ENCODE results near the gene JMJD6. TPM values are rescaled to one million over a fixed set of nuclear protein-coding genes. Genes with fewer than 3 reads are reported as not detected.

JMJD6 gene
- polyA plus RNA-seq, 1 experiment: 17.2 TPM

- peak; percentile 93 for DNase-seq (ENCODE audit: low read depth)
- H3K36me3 ChIP-seq (ENCODE audit: control insufficient read depth, insufficient read depth, low read length): peaks cover 9% of the 10 kb centered on the region
- ChIA-PET CTCF (interaction anchor here (0.7 to 2.7 kb wide), 4 partner anchors 7 to 28 kb away, joined by 4 to 18 read pairs (median 6); no protein-coding TSS in a partner anchor), POLR2A (interaction anchor here (0.6 to 1.2 kb wide), 4 partner anchors 8 to 401 kb away, joined by 3 to 6 read pairs (median 4); no protein-coding TSS in a partner anchor)
- TF ChIP-seq, protein P1, sequence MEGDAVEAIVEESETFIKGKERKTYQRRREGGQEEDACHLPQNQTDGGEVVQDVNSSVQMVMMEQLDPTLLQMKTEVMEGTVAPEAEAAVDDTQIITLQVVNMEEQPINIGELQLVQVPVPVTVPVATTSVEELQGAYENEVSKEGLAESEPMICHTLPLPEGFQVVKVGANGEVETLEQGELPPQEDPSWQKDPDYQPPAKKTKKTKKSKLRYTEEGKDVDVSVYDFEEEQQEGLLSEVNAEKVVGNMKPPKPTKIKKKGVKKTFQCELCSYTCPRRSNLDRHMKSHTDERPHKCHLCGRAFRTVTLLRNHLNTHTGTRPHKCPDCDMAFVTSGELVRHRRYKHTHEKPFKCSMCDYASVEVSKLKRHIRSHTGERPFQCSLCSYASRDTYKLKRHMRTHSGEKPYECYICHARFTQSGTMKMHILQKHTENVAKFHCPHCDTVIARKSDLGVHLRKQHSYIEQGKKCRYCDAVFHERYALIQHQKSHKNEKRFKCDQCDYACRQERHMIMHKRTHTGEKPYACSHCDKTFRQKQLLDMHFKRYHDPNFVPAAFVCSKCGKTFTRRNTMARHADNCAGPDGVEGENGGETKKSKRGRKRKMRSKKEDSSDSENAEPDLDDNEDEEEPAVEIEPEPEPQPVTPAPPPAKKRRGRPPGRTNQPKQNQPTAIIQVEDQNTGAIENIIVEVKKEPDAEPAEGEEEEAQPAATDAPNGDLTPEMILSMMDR (IDR thresholded peaks at IDR 0.05; ENCODE audit: insufficient read depth, low read depth, low read length): no peak
- H3K27me3 ChIP-seq (ENCODE audit: control insufficient read depth, insufficient read depth, low read length): no peaks in the 10 kb centered on the region
- peak overlapping the region; percentile 84 for H3K4me3 ChIP-seq (ENCODE audit: low read depth, low read length)
These were observed 17.1 kb downstream of the JMJD6 start for GRCh38 chr17:76709077-76709950.

DNA sequence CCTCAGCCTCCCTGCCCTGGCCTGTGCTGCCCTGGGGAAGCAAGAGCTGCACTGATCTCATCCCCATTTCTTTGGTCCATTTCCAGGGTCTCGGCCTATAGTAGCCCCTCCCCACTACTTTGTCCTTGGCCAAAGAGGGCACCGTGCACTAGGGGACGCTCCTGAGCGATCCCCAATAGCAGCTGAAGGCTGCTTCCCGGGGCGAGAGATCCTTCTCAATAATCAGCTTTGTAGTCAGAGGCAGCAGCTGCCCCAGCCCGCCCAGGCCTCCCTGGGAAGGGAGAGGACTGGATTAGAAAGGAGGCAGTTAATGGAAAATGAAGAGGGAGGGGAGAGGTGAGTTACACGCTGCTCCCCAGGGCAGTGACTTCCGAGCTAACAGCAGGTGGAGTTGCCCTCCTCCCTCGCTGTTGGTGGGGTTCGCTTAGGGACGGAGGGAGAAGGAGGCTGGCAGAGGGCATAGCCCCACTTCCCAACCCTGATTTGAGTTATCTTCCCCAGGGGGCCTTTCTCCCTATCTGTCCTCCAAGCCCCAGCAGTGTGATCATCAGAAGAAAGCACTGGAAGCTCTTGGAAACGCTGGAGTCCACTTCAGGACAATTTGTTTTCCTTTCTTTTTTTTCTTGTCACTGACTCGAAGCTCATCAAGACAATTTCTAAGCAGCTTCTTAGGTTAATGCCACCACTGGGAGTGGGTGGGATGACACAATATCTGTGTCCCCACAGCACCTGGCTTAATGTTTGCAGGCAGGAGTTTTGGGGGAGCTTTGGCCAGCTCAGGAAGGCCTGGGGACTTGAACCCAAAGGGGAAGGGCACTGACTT is 18.2 kb downstream of the JMJD6 start:
- H3K36me3 ChIP-seq (ENCODE audit: control insufficient read depth, insufficient read depth, low read length): peaks cover 3% of the 10 kb centered on the region; the same call in 1 of the 2 replicates
- ChIA-PET POLR2A (interaction anchor here (0.6 to 1.1 kb wide), 3 partner anchors 20 to 758 kb away, joined by 3 to 4 read pairs (median 3); no protein-coding TSS in a partner anchor), CTCF (interaction anchor here (0.5 to 2.7 kb wide), 6 partner anchors 11 to 171 kb away, joined by 3 to 18 read pairs (median 4); partner anchors contain the start of gene CYGB)
- DNase-seq (ENCODE audit: low read depth): no peak
- TF ChIP-seq, protein P1 (IDR thresholded peaks at IDR 0.05; ENCODE audit: insufficient read depth, low read depth, low read length): peak; percentile 19; the same call in 1 of the 2 replicates
- no peak overlapping the region; the same call in 1 of the 2 replicates for H3K4me3 ChIP-seq (ENCODE audit: low read depth, low read length)
- H3K27me3 ChIP-seq (ENCODE audit: control insufficient read depth, insufficient read depth, low read length): no peaks in the 10 kb centered on the region

DNA sequence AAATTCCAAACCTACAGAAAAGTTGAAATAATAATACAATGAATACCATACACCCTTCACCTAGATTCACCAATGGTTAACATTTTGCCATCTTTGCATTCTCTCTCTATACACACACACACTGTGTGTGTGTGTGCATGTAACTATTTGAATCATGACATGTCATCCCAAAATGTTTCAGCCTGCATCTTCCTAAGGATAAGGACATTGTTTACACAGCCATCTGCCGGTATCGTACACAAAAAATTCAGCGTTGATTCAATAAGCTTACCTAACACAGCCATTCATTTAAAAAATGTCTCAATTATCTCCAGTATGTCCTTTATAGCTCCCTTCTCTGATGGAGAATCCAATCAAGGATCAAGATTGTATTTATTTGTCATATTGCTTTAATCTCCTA is 19.6 kb downstream of the JMJD6 start:
- Histone ChIP-seq H3K4me3 (ENCODE audit: low read depth, low read length) (no peak overlapping the region), H3K36me3 (ENCODE audit: control insufficient read depth, insufficient read depth, low read length) (peaks cover 2% of the 10 kb centered on the region; the same call in 1 of the 2 replicates), H3K27me3 (ENCODE audit: control insufficient read depth, insufficient read depth, low read length) (no peaks in the 10 kb centered on the region)
- CTCF ChIA-PET: no interaction called here
- TF ChIP-seq, protein P1 (IDR thresholded peaks at IDR 0.05; ENCODE audit: insufficient read depth, low read depth, low read length): no peak
- no peak for DNase-seq (ENCODE audit: low read depth)
- POLR2A ChIA-PET: interaction anchor here (0.7 kb wide), 1 partner anchor 460 kb away, joined by 9 read pairs; no protein-coding TSS in a partner anchor

- ChIA-PET POLR2A (no interaction called here), CTCF (interaction anchor here (1.8 kb wide), 1 partner anchor 23 kb away, joined by 7 read pairs; no protein-coding TSS in a partner anchor)
- no peak for DNase-seq (ENCODE audit: low read depth)
- H3K27me3 ChIP-seq (ENCODE audit: control insufficient read depth, insufficient read depth, low read length): no peaks in the 10 kb centered on the region
- TF ChIP-seq, protein P1 (IDR thresholded peaks at IDR 0.05; ENCODE audit: insufficient read depth, low read depth, low read length): no peak
- H3K4me3 ChIP-seq (ENCODE audit: low read depth, low read length): no peak overlapping the region
- peaks cover 2% of the 10 kb centered on the region; the same call in 1 of the 2 replicates for H3K36me3 ChIP-seq (ENCODE audit: control insufficient read depth, insufficient read depth, low read length)
These were observed 21.6 kb downstream of the JMJD6 start for GRCh38 chr17:76704805-76705204.
